Measurements from ENCODE around the gene WWC2.

Gene WWC2

DNA sequence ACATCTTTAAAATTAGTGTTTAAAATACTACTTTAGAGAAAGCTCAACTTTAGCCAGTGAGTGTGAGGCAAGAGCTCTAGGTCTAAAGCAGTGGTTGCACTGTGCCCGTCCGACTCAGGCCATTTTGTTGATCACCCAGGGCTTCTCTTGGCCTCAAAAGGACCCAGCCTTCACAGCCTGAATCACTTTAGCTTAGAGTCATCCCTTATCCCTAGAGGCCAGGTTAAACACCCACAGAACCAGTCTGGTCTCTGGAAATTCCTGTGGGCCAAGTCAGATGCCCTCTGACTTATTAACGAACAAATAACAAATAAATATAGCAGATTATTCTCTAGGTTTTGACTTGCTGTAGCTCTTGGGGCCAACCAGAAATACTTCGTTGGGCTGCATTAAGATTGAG, 102.3 kb downstream of the WWC2 start:
- no peak for DNase-seq

DNA sequence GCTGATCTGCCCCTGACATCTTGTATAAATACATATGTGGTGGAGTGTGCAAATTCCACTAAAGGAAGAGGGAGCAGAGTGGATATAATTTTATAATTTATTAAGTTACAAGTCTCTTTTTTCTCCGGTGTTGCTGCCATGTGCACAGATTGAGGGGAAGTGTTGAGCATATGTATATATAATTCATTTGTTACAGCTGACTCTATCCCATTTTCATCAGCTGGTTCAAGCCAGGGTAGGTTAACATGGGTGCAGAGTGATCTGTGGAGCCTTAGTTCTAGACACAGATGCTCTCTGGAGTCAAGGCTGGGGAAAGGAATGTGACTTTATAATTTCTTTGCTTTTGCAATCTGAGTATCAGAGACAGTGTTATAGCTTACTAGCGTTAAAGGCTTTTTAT, 103.5 kb downstream of the WWC2 start:
- DNase-seq: no peak

DNA sequence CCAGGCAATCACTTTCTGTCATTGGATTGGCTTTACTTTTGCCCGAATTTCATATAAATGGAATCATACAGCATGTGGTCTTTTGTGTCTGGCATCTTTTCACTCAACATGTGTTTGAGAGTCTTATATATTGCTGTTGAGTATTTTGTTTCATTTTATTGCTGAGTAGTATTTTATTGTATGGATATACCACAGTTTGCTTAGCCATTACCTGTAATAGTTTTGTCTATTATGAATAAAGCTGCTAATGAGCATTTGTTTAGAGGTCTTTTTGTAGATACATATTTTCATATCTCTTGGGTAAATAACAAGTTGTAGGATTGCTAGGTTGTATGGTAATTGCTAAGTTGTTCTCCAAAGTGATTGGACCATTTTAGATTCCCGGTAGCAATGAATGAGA, 105.7 kb downstream of the WWC2 start:
- no peak for DNase-seq

DNA sequence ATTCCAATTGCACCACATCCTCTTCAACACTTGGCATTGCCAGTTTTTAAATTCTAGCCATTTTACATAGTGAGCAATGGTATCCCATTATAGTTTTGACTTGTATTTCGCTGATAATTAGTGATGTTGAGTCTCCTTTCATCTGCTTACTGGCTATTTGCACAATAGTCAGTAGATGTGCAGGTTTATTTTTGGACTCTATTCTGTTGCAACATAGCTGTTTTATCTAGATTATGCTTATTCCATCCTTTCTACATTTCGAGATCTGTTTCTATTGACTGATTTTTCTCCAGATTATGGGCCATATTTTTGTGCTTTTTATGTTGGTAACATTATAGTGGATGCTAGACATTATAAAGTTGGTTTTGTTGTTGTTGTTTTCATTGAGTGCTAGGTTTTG, 106.1 kb downstream of the WWC2 start:
- no peak for DNase-seq

DNA sequence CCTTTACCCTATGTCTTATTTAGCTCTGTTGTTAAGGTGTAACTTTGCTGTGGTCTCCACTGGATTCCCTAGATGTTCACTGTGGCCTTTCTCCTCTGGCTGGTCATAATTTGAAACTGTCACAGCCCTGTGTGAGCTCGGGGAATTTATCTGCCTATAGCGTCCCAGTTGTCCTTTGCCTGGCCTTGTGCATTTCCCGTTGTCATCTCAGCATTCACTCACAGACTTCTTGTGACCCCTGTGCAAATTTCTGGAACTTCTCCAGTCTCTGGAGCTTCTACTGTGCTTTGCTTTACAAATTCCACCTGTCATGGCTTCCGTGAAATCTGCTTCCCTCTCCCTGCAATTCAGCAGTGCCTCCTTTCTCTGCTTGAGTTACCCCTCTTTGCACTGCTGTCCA, 106.7 kb downstream of the WWC2 start:
- DNase-seq: no peak

DNA sequence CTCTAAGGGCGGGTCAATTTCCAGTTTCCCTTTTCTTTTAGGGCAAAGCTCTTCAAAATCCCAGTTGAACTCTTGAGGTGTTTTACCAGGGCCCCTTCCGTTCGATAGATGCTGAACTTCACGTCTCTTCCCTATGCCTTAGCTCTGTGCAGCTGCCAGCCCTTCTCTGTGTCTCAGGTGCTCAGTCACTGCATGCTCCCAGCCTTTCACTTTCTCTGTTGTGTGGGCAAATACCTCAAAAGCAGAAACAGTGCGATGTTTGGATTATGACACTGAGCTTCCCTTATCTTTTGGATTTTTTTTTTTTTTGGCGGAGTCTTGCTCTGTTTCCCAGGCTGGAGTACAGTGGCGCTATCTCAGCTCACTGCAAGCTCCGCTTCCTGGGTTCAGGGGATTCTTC, 112.5 kb downstream of the WWC2 start:
- no peak for DNase-seq

DNA sequence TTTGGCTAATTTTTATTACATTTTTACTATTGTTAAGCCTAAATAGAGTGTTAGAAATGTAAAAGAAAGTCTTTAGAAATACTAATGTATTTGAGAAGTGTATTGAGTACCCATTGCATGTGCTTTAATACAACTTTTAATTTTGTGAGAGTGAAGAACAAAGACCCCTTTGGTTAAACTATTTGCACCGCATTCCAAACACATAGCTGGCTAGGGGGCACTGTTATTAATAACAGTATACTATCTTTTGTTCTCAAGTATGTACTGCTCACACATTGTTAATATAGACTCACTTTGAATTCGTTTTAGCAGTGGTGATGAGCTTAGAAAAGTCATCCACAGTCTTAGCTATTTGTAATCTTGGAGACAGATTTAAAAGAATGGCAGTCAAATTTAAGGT, 114.9 kb downstream of the WWC2 start:
- DNase-seq: no peak

DNA sequence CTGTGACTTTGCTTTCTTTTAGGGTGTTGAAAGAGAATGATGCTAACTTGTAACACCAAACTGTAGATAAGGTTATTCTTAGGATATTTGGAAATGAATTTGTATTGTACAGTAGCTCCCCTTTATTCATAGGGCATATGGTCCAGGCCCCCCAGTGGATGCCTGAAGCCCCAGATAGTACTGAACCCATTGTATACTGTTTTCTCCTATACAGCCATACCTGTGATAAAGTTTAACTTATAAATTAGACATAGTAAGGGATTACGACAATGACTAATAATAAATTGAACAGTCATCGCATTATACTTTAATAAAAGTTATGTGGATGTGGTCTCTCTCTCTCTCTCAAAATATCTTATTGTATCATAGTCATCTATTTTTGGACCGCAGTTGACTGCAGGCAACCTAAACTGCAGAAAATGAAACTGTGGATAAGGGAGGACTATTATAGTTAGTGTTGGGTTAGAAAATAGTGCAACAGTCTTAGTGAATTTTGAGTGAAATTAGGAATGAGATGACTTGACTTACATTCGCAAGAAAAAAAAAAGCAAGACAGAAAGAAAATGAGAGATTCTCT, 115.9 kb downstream of the WWC2 start:
- DNase-seq: no peak

DNA sequence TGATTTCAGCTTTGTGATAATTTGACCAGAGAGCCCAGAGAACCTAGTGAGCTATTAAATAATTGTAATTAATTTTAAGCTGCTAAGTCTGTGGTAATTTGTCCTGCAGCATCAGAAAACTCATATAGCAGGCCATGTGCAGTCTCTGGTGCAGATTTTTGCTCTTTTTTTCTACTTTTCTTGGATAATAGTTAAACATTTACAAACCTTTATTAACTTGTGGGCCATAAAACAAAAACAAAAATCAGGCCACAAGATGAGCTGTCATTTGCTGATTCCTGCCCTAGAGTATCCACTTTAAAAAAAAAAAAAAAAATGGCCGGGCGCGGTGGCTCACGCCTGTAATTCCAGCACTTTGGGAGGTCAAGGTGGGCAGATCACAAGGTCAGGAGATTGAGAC, 121.2 kb downstream of the WWC2 start:
- DNase-seq: no peak

DNA sequence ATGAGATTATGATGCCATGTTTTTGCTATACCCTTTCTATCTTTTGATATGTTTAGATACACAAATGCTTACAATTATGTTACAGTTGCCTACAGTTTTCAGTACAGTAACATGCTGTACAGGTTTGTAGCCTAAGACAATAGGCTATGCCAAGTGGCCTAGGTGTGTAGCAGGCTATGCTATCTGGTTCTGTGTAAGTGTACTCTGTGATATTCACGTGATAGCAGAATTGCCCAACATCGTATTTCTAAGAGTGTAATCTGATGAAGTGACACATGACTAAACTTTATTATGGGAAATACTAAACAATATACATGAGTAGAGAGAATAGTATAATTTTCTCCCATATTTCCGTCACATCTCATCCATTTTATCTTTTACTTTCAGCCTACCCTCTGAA, 124.0 kb downstream of the WWC2 start:
- DNase-seq: no peak

DNA sequence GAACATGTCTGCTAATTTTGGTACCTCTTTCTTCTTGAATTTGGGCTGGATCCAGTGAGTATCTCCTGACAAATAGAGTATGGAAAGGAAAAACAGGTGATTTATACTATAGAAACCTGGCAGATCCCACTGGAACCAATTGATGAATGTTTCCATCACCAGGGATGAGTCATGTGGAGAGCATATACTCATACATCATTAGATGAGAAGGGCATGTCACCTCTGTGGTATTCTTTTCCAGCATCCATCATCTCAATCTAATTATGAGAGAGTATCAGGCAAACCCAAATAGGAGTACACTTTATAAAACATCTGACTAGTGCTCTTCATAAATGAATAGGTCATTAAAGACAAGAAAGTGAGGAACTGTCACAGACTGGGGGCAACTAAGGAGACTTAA, 130.3 kb downstream of the WWC2 start:
- no peak for DNase-seq

DNA sequence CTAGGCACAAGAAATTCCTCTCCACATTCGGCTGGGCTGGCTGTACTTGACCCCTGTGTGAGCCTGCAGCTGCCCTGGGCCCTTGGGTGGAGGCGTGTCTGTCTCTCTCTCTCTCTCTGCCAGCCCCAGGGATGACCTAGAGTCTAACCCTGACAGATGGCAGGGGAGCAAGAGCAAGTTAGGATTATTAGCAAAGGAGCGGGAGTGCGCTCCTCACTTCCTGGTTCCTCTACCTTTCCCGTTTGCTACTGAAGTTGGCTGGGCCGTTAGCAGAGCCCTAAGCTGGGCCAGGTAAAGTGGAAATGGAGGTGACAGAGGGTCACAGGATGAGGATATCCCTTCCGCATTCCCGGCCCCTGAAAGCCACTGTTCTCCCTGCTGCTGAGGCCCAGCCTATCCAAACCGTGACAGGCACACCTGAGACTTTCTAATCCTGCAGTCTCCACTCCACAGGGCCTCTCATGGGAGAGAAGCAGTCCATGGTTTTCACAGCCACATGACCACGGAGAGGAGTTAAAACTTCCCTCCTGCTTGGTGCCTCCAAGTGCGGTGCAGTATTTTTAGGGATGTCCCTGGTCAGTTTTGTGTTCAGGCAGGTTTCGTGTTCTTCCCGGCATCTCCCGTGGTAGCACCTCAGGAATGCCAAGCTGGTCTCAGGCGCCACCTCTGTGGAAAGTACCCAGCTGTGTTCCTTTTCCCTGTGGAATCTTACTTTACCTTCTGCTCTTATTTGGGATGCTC, 141.7 kb downstream of the WWC2 start:
- DNase-seq: no peak

DNA sequence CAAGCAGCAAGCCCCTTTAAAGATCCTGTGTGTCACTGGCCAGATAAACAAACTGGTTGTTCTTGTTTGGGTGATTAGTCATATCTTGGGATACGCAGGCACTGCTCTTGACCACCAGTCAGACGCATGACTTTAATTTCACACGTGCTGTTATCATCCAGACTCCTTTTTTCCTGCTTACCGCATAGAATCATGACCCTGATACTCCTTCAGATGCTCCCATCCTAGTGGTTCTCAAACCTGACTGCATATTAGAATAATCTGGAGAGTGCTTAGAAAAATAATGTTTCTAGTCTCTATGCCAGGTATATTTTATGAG, 142.2 kb downstream of the WWC2 start:
- DNase-seq: no peak

DNA sequence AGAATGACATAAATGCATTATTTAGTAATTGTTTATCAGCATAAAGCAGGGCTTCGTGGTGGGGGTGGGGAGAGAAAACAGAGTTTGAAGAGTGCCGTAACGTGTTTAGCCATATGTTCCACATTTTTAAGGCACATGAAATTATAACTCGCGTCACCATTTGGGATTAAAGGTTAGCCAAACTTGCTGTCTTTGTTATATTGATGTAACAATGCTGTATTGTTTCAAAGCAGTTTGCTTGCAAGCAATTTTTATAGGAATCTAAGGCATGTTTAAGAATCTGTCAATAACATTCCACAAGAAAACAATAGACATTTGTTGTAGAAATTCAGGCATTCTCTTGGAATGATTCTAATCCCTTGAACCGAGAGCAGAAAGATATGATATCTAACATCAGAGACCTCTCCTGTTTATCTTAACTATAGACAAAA, 142.7 kb downstream of the WWC2 start:
- no peak for DNase-seq

DNA sequence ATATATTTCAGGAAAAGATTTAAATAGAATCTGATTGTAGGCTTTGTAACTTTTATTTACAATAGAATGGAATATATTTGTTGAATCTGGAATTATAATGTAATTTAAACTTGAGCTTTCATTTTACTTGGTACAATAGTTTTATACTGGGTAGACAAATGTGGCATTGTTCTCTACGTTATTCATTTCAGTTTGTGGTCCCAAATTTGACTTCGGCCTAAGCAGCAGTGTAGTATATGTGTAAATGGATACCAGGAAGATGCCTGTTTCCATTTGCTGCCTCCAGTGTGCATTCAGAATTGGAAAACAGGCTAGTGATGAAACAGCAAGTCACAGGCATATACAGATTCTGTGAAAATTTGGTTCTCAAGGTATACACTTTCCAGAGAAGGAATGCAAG, 143.2 kb downstream of the WWC2 start:
- no peak for DNase-seq

DNA sequence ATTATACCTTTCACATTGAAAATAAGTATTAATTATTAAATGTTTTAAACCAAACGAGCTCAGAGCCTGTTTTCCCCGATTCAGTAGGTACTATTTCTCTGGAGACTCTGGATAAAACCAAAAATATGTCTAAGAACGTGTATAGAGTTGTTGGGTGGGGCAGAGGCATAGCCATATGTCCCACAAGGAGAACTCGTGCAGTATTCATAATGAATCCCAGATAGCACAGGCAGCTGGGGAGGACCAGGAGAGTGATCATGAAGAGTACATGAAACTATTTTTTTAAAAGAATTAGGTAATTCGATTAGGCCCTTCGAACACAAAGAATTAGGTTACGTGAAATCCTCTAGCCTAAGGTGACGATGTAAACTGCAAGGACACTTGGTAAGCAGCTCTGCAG, 145.0 kb downstream of the WWC2 start:
- DNase-seq: no peak

DNA sequence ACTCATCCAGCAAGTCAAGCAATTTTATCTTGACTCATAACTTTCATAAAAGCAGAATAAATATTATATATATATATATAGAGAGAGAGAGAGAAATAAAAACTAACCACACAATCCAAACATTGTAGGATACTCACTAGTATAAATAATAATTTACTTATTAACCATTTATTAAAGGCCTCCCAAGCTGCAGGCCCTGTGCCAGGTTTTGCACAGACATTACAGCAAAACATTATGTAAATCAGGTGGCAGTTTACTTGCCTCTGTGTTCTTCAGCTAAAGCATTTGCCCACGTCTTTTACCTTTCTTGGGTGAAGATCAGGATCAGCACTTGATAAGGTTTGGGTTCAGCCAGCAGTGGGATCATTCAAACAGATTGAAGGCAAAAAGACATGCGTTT, 145.4 kb downstream of the WWC2 start:
- DNase-seq: no peak

DNA sequence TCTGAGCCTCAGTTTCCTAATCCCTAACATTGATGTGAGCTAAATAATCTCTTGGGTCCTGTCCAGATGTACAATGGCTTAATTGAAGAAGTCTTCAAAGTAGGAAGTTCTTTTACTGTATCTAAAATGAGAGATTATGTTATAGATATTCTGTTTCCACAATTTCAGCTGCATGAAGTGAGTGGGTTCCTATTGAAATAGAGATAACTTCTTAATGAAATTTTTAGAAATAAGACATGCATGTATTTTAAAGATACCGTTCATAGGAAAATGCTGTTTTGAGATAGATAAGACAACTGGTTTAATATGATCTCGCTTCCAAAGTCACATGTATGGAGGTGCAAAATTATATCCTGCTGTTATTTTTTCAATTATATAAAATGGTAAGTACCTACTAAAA, 149.1 kb downstream of the WWC2 start:
- no peak for DNase-seq

DNA sequence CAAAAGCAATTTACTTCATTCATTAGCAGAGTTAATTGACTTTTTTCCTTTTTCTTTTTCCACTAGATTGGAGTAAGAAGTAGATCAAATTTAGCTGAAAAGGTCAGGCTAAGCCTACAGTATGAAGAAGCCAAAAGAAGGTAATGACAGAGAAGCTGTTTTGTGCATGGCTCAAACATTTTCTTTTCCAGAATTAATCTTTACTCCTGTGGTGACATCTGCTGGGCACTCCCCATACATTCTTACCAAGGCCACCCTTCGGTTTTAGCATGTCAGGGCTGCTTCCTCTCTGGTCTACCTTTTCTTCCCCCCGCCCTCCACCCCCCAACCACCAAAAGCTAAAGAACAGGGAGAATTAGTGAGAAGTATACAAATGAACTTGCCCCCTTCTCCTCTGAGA, 150.8 kb downstream of the WWC2 start:
- no peak for DNase-seq

DNA sequence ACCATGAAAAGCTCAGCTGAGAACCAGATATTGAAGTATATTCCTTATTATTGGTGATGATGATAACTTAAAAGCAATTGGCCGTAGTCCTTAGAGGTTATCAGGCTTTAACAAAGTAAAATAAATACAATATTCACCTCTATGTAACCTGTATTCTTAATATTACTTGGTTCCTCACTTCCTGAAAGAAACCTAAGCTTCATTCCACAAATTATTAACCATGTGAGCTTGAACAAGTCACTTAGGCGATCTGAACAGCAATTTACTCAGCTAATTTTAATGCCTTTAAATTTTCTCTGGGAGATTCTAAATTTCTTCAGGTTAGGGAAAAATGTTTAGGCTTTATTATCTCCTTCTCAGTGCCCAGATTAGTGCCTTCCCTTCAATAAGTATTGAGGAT, 151.8 kb downstream of the WWC2 start:
- DNase-seq: no peak

DNA sequence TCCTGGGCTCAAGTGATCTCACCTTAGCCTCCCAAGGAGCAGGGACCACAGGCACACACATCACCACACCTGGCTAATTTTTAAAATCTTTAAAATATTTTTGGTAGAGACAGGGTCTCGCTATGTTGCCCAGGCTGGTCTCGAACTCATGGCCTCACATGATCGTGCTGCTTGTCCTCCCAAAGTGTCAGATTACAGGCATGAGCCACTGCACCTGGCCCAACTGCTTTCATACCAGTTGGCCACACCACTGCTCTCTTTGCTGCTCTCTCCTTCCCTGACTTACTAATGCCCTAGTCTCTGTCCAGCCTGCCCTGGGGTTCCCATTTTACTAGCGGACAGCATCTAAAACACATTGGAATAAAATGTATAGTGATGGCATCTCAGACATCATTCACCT, 153.9 kb downstream of the WWC2 start:
- no peak for DNase-seq

DNA sequence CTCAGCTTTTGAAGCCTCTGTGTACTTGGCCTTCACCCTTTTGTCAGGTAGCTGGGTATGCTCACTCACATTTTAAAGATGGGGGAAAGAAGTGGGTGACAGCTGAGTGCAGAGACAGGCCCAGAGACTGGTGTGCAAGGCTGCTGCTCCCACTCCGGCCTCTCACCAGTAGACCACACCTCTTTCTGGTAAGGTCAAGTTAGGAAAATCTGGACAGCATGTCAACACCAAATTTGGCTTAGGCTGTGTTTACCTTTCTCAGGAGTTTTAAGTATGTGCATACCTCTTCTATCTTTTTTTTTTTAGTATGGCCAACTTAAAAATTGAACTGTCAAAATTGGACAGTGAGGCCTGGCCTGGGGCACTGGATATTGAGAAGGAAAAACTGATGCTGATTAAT, 154.4 kb downstream of the WWC2 start:
- DNase-seq: no peak

DNA sequence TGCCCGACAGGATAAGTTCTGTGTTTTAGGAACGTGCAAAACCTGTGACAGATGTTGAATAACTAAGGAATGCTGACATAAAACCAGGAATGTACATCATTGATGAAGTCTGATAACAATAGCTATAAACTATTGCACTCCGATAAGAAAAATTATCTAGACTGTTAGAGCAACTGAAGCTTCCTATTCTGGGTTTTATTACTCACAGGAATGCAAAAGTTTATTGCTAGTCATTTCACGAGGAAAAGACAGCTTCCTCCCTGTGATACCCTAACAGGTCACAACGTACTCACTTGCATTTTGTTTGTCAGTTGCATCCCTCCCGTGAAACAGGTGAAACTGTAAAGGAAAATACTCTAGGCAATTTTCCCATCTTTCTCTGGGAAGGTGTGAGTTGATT, 155.1 kb downstream of the WWC2 start:
- DNase-seq: no peak

DNA sequence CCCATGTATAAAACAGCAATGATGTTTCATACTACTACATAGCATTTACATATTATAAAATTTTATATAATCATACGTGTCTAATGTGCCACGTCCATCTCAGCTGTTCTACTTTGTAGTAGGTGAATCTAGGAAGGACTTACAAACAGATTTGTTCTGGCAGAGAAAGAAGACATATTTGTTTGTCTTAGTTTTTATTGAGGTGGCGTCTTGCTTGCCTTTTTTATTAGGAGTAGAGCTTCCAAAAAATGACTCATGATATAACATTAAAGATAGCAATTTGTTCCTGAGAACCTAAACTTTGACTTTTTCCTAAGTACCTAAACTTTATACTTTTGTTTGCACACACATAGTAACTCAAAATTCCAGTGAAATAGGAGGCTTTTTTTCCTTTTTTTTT, 156.4 kb downstream of the WWC2 start:
- no peak for DNase-seq

DNA sequence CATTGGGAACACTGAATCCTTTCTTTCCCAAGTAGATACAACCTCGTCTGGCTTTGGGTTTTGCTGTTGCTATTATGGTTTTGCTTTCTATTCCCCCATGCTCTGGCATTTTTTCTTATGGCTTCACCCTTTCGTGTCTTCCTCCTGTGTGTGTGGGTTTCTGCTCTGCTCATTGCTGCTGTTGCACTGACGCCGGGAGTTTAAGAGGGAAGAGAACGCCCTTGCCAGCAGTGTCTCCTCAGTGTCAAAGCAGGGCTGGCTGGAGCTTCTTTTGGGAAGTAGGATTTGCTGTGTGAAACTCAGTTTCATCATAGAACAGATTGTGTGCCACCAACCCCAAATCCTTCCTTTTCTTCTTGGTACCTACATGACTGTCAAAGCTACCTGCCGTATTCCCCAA, 157.3 kb downstream of the WWC2 start:
- no peak for DNase-seq

Measured in right kidney (tissue), 1 donor.